ENCODE measurements around the gene BCAT1.

GRCh38 chr12:24803430-24804245 lies 145.3 kb downstream of the BCAT1 start:
- TF ChIP-seq, protein P1, sequence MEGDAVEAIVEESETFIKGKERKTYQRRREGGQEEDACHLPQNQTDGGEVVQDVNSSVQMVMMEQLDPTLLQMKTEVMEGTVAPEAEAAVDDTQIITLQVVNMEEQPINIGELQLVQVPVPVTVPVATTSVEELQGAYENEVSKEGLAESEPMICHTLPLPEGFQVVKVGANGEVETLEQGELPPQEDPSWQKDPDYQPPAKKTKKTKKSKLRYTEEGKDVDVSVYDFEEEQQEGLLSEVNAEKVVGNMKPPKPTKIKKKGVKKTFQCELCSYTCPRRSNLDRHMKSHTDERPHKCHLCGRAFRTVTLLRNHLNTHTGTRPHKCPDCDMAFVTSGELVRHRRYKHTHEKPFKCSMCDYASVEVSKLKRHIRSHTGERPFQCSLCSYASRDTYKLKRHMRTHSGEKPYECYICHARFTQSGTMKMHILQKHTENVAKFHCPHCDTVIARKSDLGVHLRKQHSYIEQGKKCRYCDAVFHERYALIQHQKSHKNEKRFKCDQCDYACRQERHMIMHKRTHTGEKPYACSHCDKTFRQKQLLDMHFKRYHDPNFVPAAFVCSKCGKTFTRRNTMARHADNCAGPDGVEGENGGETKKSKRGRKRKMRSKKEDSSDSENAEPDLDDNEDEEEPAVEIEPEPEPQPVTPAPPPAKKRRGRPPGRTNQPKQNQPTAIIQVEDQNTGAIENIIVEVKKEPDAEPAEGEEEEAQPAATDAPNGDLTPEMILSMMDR (IDR thresholded peaks at IDR 0.05), result no peak
- no peak for TF ChIP-seq POLR2A (IDR thresholded peaks at IDR 0.05)

All from Peyer's patch (tissue), 4 donors.